ENCODE data around the gene CLASP1. TPM values are rescaled to one million over a fixed set of nuclear protein-coding genes. Genes with fewer than 3 reads are reported as not detected.
"Not testable (repeated sequence)": the region's sequence is repeated elsewhere in the genome, so short reads cannot be mapped to it uniquely, and the experiment has no call there.

CLASP1 gene
- total and polyA plus RNA-seq, 4 experiments from 2014 or later = 3.3 to 68.7 (median 42.1) TPM

- ChIA-PET CTCF (ENCODE audit: partially characterized antibody) (no interaction called here), POLR2A (ENCODE audit: partially characterized antibody) (no interaction called here)
- Mint-ChIP-seq H3K4me3 (no peak overlapping the region), H3K9me3 (no peaks in the 10 kb centered on the region), H3K4me1 (peaks cover 42 to 73% (median 55%) of the 10 kb centered on the region in 4 donors), H3K36me3 (peaks cover 3 to 11% of the 10 kb centered on the region in 2 donors), H3K27ac (peak overlapping the region; percentile 3 to 85 (median 27)), H3K27me3 (no peaks in the 10 kb centered on the region)
- intact Hi-C loops (cut with micrococcal nuclease) = no loop called here
- no peaks in the 10 kb centered on the region for H3K4me1 ChIP-seq (ENCODE audit: insufficient read depth, low read length)
- H3K9me3 ChIP-seq (ENCODE audit: control insufficient read depth in 1 of 2, low read length in 2 of 2) = no peaks in the 10 kb centered on the region
- DNase-seq = no peak
- no peak overlapping the region for H3K27ac ChIP-seq (ENCODE audit: low read depth, low read length)
- H3K36me3 ChIP-seq (ENCODE audit: insufficient read depth, low read length) = no peaks in the 10 kb centered on the region
- no peak overlapping the region for H3K4me3 ChIP-seq (ENCODE audit: low read length in 2 of 2)
- H3K27me3 ChIP-seq (ENCODE audit: insufficient read depth, low read length) = no peaks in the 10 kb centered on the region
Observed at GRCh38 chr2:121562269-121563176, 86.7 kb downstream of the CLASP1 start.

GRCh38 chr2:121561617-121562268 lies 87.5 kb downstream of the CLASP1 start:
- ChIA-PET POLR2A (ENCODE audit: partially characterized antibody) (no interaction called here), CTCF (ENCODE audit: partially characterized antibody) (no interaction called here)
- no peak for DNase-seq
- no peaks in the 10 kb centered on the region for H3K36me3 ChIP-seq (ENCODE audit: insufficient read depth, low read length)
- no peak overlapping the region for H3K27ac ChIP-seq (ENCODE audit: low read depth, low read length)
- Mint-ChIP-seq H3K27me3 (no peaks in the 10 kb centered on the region), H3K4me3 (no peak overlapping the region), H3K9me3 (no peaks in the 10 kb centered on the region), H3K4me1 (peaks cover 37 to 70% (median 52%) of the 10 kb centered on the region in 4 donors), H3K36me3 (peaks cover 3 to 11% of the 10 kb centered on the region in 2 donors), H3K27ac (peak overlapping the region in 3 of 7 donors; percentile 3 to 69 (median 48))
- H3K4me1 ChIP-seq (ENCODE audit: insufficient read depth, low read length) = no peaks in the 10 kb centered on the region
- no peak overlapping the region for H3K4me3 ChIP-seq (ENCODE audit: low read length in 2 of 2)
- no peaks in the 10 kb centered on the region for H3K27me3 ChIP-seq (ENCODE audit: insufficient read depth, low read length)
- no peaks in the 10 kb centered on the region for H3K9me3 ChIP-seq (ENCODE audit: control insufficient read depth in 1 of 2, low read length in 2 of 2)
- intact Hi-C loops (cut with micrococcal nuclease) = no loop called here

DNA sequence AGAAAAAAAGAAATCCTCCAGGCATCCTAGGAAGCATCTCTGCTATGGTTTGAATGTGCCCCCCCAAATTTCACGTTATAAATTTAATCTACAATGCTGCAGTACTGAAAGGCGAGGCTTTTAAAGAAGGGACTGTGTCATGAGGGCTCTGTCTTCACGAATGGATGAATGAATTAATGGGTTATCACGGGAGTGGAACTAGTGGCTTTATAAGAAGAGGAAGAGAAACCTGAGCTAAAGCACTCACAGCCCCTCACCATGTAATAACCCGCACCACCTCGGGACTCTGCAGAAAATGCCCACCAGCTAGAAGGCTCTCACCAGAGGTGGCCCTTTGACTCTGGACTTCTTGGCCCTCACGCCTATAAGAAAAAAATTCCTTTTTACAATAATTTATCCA lies 90.9 kb downstream of the CLASP1 start:
- POLR2A ChIA-PET (ENCODE audit: partially characterized antibody) = no interaction called here

DNA sequence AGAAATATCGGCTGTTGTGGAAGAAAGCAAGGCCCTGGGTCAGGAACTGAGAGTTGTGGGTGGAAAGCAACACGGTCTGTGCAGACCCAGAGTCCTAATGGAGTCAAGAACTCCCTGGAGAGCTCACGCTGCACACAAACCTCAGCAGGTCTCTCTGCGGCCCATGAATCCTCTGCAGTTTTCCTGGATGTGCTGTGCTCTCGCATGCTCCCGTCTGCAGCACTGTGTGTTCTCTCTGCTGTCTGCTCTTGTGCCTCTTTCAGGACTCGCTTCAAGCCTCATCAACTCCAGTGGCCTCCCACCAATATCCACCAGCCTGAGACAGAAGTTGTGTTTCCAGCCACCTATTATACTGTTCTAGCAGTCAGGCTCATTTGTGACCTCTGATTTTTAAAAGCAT lies 94.3 kb downstream of the CLASP1 start:
- Histone ChIP-seq H3K4me1 (ENCODE audit: insufficient read depth, low read length) (peaks cover 11% of the 10 kb centered on the region), H3K27ac (ENCODE audit: low read depth, low read length) (no peak overlapping the region), H3K36me3 (ENCODE audit: insufficient read depth, low read length) (no peaks in the 10 kb centered on the region), H3K27me3 (ENCODE audit: insufficient read depth, low read length) (no peaks in the 10 kb centered on the region), H3K9me3 (ENCODE audit: control insufficient read depth in 1 of 2, low read length in 2 of 2) (no peaks in the 10 kb centered on the region), H3K4me3 (ENCODE audit: low read length in 2 of 2) (no peak overlapping the region)
- Mint-ChIP-seq H3K4me1 (peaks cover 38 to 60% (median 56%) of the 10 kb centered on the region in 4 donors), H3K9me3 (no peaks in the 10 kb centered on the region), H3K36me3 (peaks cover 6 to 10% of the 10 kb centered on the region in 2 donors), H3K4me3 (no peak overlapping the region), H3K27ac (peak overlapping the region in 4 of 7 donors; percentile 0 to 58 (median 32)), H3K27me3 (no peaks in the 10 kb centered on the region)
- ChIA-PET CTCF (ENCODE audit: partially characterized antibody) (no interaction called here), POLR2A (ENCODE audit: partially characterized antibody) (no interaction called here)
- intact Hi-C loops (cut with micrococcal nuclease) = no loop called here
- DNase-seq = no peak

More for the DNA sequence above, 90.9 kb downstream of the CLASP1 start:
- Histone ChIP-seq H3K9me3 (ENCODE audit: control insufficient read depth in 1 of 2, low read length in 2 of 2) (no peaks in the 10 kb centered on the region), H3K27ac (ENCODE audit: low read depth, low read length) (no peak overlapping the region), H3K36me3 (ENCODE audit: insufficient read depth, low read length) (no peaks in the 10 kb centered on the region), H3K4me1 (ENCODE audit: insufficient read depth, low read length) (no peaks in the 10 kb centered on the region), H3K4me3 (ENCODE audit: low read length in 2 of 2) (no peak overlapping the region), H3K27me3 (ENCODE audit: insufficient read depth, low read length) (no peaks in the 10 kb centered on the region)
- Mint-ChIP-seq H3K4me1 (peaks cover 22 to 51% (median 45%) of the 10 kb centered on the region in 4 donors), H3K36me3 (peaks cover 2 to 3% of the 10 kb centered on the region in 2 donors), H3K27ac (peak overlapping the region in 1 of 7 donors; percentile 25), H3K4me3 (no peak overlapping the region), H3K27me3 (no peaks in the 10 kb centered on the region), H3K9me3 (no peaks in the 10 kb centered on the region)
- CTCF ChIA-PET (ENCODE audit: partially characterized antibody) = interaction anchor here (1.1 kb wide), 1 partner anchor 28 kb away, joined by 3 read pairs; the partner anchor contains the start of gene RNU4ATAC
- no peak for DNase-seq
- intact Hi-C loops (cut with micrococcal nuclease) = no loop called here

- H3K27ac ChIP-seq (ENCODE audit: low read depth, low read length); H3K9me3 Mint-ChIP-seq; intact Hi-C loops (cut with micrococcal nuclease); H3K36me3 ChIP-seq (ENCODE audit: insufficient read depth, low read length); H3K9me3 ChIP-seq (ENCODE audit: control insufficient read depth in 1 of 2, low read length in 2 of 2); POLR2A ChIA-PET (ENCODE audit: partially characterized antibody); CTCF ChIA-PET (ENCODE audit: partially characterized antibody); H3K27me3 Mint-ChIP-seq; DNase-seq; H3K27me3 ChIP-seq (ENCODE audit: insufficient read depth, low read length); H3K4me3 ChIP-seq (ENCODE audit: low read length in 2 of 2): not testable (repeated sequence)
- Mint-ChIP-seq H3K4me3 (peak overlapping the region in 2 of 8 donors; percentile 3 to 35), H3K36me3 (peaks cover 8 to 18% of the 10 kb centered on the region in 2 donors), H3K4me1 (peaks cover 47 to 68% (median 66%) of the 10 kb centered on the region in 4 donors), H3K27ac (peak overlapping the region in 2 of 7 donors; percentile 29 to 62)
- H3K4me1 ChIP-seq (ENCODE audit: insufficient read depth, low read length) = peaks cover 11% of the 10 kb centered on the region
Observed at GRCh38 chr2:121552477-121553180, 96.6 kb downstream of the CLASP1 start.

DNA sequence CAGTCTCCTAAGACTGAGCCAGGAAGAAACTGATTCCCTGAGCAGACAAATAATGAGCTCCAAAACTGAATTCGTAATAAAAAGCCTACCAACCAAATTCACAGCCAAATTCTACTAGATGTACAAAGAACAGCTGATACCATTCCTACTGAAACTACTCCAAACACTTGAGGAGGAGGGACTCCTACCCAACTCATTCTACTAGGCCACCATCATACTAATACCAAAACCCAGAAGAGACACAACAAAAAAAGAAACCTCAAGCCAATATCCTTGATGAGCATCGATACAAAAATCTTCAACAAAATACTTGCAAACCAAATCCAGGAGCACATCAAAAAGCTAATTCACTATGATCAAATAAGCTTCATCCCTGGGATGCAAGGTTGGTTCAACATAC lies 98.6 kb downstream of the CLASP1 start:
- ChIA-PET POLR2A (ENCODE audit: partially characterized antibody) (no interaction called here), CTCF (ENCODE audit: partially characterized antibody) (interaction anchor here (0.7 to 1.5 kb wide), 3 partner anchors 9 to 20 kb away, joined by 3 to 4 read pairs (median 3); partner anchors contain the start of gene RNU4ATAC)
- no peaks in the 10 kb centered on the region for H3K9me3 ChIP-seq (ENCODE audit: control insufficient read depth in 1 of 2, low read length in 2 of 2)
- H3K4me1 ChIP-seq (ENCODE audit: insufficient read depth, low read length) = peaks cover 16% of the 10 kb centered on the region
- no peaks in the 10 kb centered on the region for H3K36me3 ChIP-seq (ENCODE audit: insufficient read depth, low read length)
- H3K27me3 ChIP-seq (ENCODE audit: insufficient read depth, low read length) = no peaks in the 10 kb centered on the region
- Mint-ChIP-seq H3K4me3 (peak overlapping the region in 1 of 8 donors; percentile 36), H3K27ac (no peak overlapping the region), H3K27me3 (no peaks in the 10 kb centered on the region), H3K36me3 (peaks cover 8 to 18% of the 10 kb centered on the region in 2 donors), H3K9me3 (peaks cover 0 to 5% (median 0%) of the 10 kb centered on the region in 8 donors), H3K4me1 (peaks cover 49 to 69% (median 62%) of the 10 kb centered on the region in 4 donors)
- H3K27ac ChIP-seq (ENCODE audit: low read depth, low read length) = no peak overlapping the region
- H3K4me3 ChIP-seq (ENCODE audit: low read length in 2 of 2) = no peak overlapping the region
- no peak for DNase-seq
- intact Hi-C loops (cut with micrococcal nuclease) = no loop called here

DNA sequence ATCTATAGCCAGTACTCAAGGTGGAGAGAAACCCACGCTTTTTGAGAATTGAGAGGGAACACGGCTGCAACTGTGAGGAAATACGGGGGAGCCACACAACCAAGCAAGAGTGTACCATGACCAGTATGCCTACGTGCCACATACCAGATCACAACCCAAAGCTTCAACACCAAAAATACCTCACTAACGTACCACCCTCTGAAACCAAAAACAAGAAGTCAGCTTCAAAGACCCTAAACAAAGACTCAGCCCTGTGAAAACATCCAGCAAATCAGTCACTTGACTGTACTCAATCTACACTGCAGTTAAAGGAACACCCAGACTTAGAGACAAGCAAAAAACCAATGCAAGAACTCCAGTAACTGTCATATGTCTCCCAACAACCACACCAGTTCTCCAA lies 101.6 kb downstream of the CLASP1 start:
- POLR2A ChIA-PET (ENCODE audit: partially characterized antibody) = no interaction called here
- no peak overlapping the region for H3K27ac ChIP-seq (ENCODE audit: low read depth, low read length)
- peaks cover 0 to 5% (median 0%) of the 10 kb centered on the region in 8 donors for H3K9me3 Mint-ChIP-seq
- no peaks in the 10 kb centered on the region for H3K36me3 ChIP-seq (ENCODE audit: insufficient read depth, low read length)
- CTCF ChIA-PET (ENCODE audit: partially characterized antibody) = no interaction called here
- H3K4me3 ChIP-seq (ENCODE audit: low read length in 2 of 2) = no peak overlapping the region
- H3K36me3 Mint-ChIP-seq = peaks cover 7 to 11% of the 10 kb centered on the region in 2 donors
- no peaks in the 10 kb centered on the region for H3K27me3 ChIP-seq (ENCODE audit: insufficient read depth, low read length)
- no peaks in the 10 kb centered on the region for H3K9me3 ChIP-seq (ENCODE audit: control insufficient read depth in 1 of 2, low read length in 2 of 2)
- peaks cover 50 to 73% (median 61%) of the 10 kb centered on the region in 4 donors for H3K4me1 Mint-ChIP-seq
- peak overlapping the region in 3 of 7 donors; percentile 5 to 43 (median 8) for H3K27ac Mint-ChIP-seq
- no peak for DNase-seq
- peaks cover 15% of the 10 kb centered on the region for H3K4me1 ChIP-seq (ENCODE audit: insufficient read depth, low read length)
- no peak overlapping the region for H3K4me3 Mint-ChIP-seq
- intact Hi-C loops (cut with micrococcal nuclease) = no loop called here
- no peaks in the 10 kb centered on the region for H3K27me3 Mint-ChIP-seq

Measured in CD4-positive, alpha-beta memory T cell (primary cell).